NCI-H2029 treated with DMSO at 0.1 percent for 48 hours (cell line): ENCODE data around the gene HINT2.

ENCODE experiments used
- DNase-seq: peaks from one replicate; lab custom pipeline; 2025; lab: John Stamatoyannopoulos, UW

The HINT2 gene

DNA sequence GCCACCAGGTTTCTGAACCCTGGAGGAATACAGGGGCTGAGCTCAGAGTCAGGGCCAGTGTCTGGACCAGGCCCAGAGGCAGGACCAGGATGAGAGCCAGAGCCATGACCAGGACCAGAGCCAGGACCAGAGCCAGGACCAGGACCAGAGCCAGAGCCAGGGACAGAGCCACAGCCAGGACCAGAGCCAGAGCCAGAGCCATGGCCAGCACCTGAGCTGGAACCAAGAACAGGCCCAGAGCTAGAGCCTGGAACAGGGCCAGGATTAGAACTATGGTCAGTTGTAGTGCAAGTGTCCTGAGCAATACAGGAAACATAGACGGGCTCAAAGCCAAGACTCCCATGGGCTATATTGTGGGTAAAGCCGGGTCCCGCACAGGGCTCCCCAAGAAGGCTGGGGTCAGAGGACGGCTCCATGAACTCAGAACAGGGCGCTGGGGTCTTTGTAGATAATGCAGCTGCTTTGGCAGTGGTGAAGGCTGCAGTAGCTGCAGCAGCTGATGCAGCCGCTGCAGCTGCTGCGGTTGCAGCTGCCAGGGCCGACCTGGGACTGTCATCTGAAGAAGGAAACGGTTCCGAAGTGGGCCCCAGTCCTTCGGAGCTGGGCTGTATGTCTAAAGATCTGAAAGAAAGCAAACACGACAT lies 3.3 kb downstream of the HINT2 start:
- DNase-seq, result no peak

DNA sequence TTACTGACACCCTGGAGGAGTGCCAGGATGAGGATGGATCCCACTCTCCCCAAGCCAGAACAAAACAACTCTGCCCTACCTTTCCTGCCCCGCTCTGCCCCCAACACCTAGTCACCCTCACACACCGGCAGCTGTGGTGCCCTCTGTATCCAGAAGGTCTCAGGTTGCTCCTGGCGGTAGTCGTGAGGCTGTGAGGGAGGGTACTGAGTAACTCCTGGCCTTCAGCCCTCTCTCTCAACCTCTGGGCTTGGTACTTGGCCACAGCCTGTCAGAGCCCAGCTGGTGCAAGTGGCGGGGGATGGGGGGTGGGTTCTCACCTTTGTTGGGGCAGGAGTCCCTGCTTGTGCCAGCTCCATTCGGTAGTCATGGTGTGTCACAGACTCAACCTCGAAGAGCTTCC lies 4.7 kb downstream of the HINT2 start:
- no peak for DNase-seq

DNA sequence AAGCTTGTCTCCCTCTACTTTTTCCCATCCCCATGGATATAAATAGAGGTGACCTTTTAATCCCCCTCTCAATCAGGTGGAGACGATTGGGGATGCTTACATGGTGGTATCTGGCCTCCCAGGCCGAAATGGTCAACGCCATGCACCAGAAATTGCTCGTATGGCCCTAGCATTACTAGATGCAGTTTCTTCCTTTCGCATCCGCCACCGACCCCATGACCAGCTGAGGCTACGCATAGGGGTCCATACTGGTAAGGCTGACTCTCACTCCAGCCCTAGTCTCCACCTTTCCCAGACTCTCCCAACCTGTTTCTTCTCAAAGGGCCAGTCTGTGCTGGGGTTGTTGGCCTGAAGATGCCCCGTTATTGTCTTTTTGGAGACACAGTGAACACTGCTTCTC lies 6.4 kb downstream of the HINT2 start:
- DNase-seq, result no peak

DNA sequence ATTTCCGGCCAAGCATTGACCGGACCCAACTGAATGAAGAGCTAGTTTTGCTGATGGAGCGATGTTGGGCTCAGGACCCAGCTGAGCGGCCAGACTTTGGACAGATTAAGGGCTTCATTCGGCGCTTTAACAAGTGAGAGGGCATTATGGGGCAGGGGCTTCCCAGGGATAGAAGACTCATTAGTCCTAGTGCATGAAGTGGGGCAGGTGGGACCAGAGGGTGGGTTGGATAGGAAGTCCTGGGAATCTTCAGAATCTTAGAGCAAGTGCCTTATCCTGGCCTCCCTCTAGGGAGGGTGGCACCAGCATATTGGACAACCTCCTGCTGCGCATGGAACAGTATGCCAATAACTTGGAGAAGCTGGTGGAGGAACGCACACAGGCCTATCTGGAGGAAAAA lies 8.7 kb downstream of the HINT2 start:
- DNase-seq, result no peak

DNA sequence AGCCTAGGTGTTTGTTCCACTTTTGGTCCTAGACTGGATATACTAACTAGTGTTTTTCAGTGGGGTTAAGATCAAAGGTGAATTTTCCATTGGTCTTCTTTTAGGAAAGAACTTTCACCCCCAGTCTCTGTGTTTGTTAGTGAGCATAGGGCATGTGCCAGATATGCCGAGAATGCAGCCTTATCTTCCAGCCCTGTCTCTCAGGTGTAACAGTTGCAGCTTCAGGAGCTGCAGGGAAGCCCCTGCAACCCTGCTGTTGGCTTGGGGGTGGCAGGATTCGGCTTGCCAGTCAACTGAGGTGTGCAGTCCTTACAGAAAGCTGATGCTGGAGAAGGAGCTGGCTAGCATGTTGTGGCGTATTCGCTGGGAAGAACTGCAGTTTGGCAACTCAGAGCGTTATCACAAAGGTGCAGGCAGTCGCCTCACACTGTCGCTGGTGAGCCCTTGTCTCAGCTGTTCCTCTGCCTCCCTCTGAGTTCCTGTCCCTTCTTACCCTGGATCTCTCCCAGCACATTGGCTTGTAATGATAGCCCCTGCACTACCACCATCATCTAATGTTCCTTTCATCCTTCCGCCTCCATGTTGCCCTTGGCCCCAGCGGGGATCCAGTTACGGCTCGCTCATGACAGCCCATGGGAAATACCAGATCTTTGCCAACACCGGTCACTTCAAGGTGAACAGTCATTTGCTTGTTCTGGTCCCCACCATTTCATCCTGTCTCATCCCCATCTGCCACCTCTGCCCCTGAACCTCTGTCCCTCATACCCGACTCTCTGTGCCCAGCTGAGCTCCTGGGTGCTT lies 13.3 kb downstream of the HINT2 start:
- DNase-seq, result no peak

- DNase-seq, result no peak
Observed at GRCh38 chr9:35800530-35800929, 14.3 kb downstream of the HINT2 start.

DNA sequence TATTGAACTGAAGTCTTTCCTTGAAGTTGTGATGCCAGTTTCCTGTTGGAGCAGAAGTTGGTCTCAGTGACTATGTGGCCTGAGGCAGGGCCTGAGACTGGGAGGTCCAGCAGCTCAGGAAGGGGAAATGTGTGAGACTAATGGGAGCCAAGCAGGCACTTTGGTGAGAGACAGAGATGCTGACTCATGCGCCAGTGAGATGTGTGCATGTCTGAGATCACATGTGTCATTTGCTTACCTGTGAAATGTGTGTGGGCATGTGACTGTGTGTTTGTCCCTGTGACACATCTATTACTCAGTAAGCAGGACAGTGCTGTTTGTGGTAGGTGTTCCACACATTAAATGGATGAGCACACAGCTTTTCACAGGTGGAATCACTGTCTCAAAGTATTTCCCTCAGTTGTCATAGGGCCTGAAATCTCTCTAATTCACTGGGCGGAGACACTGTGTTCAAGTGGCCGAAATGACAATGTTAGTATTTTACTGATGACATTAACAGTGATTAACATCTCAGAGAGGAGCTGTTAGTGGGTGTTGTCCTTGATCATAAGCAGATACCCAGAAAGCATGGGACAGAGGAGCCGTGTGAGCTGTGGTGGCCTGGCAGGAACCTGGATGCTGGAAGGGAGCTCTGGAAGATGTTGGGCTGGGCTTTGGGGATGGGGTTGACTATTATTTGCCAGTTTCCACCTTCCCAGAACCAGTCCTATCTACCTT lies 16.0 kb downstream of the HINT2 start:
- no peak for DNase-seq

DNA sequence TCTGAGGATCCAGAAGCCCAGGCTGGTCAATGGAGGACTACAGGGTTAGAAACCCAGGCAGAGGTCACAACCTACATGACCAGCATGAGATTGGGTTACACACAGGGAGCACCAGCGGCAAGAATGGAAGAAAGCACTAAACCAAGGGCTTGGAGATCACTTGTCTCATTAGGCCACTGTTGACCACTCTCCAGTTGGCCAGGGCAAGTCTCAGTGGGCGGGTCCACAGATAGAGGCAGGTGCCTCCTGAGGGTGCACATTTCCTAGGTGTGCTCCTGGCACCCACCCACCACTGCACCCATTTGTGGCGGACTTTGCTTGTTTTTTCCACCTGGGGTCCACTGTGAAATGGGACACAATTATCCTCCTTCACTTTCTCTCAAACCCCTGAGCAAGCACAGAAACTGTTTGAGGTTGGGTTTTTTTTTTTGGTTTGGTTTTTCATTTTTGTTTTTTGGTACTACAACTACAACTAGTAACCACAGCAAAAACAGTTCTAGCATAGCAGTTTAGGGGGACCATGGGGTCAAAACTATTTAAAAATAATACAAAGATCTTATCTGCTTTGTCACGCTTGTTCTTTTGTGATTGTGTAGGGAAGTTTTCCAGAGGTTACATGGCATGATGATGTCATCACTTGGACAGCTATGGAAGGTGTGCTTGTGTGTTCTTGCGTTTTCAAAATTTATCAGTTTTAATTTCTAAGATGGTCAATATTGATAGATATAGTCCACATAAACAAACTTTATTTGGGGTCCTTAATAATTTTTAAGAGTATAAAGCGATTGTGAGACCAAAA lies 17.3 kb downstream of the HINT2 start:
- DNase-seq, result no peak

DNA sequence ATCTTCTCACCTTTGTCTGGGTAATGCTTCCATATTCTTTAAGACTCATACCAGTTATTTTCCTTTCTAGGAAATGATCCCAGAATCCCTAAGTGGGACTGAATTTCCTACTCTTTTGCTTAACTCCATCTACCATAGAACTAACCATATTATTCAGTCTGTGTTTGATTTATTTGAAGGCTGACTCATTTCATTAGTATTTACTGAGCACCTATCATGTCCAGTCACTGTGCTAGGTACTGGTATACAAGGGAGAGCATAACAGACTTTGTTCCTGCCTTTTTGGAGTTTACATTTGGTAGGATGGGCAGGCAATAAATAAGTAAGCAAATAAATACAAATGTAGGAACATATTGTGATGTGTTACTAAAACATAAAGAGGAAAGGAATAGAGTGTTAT lies 19.1 kb downstream of the HINT2 start:
- no peak for DNase-seq

DNA sequence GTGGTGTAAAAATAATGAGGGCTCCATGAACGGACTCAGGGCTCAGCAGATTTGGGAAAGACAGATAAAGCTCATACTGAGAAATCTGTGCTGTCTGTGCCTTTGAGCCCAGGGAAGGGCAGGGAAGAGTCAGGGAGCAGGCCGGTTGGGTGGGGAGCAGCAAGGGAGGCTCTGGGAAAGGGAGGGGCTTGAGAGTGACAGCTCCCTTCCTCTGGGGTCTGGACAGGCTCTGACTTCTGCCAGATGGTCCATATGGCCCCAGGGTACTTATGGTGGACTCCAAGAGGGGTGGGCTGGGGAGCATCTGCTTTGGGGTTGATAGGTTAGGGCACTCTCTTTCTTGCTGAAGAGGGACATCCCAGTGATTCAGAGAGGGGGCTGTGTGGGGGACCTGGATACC lies 21.4 kb downstream of the HINT2 start:
- DNase-seq, result no peak

- DNase-seq, result no peak
Observed at GRCh38 chr9:35792826-35793225, 22.0 kb downstream of the HINT2 start.

DNA sequence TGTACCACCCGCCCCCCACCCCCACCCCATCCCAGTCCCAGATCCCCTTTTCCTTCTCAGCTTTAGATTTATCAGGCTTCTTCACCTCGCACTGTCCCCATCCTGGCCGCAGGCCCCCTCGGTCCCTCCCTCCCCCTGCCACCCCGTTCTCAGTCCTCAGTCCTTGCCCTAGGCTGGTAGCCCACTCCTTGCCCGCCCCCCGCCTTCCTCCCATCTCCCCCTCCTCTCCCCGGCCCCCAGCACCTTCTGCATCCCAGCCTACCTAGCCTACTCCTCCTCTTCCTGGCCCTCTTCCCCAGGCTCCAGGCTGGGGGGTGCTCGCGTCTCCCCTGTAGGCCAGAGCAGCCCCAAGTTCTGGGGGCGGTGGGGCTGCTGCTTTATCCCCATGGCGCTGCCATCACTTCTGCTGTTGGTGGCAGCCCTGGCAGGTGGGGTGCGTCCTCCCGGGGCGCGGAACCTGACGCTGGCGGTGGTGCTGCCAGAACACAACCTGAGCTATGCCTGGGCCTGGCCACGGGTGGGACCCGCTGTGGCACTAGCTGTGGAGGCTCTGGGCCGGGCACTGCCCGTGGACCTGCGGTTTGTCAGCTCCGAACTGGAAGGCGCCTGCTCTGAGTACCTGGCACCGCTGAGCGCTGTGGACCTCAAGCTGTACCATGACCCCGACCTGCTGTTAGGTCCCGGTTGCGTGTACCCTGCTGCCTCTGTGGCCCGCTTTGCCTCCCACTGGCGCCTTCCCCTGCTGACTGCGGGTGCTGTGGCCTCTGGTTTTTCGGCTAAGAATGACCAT lies 22.6 kb downstream of the HINT2 start:
- no peak for DNase-seq

GRCh38 chr9:35791297-35791921 lies 23.4 kb downstream of the HINT2 start, which contains the start of gene NPR2:
Gene NPR2, plus strand, starts transcription at chr9:35791591. Its CDS starts 818 bp downstream, at chr9:35792409.
- DNase-seq, result no peak

- DNase-seq, result peak; percentile 81
Observed at GRCh38 chr9:35790385-35791296, 24.2 kb downstream of the HINT2 start.

DNA sequence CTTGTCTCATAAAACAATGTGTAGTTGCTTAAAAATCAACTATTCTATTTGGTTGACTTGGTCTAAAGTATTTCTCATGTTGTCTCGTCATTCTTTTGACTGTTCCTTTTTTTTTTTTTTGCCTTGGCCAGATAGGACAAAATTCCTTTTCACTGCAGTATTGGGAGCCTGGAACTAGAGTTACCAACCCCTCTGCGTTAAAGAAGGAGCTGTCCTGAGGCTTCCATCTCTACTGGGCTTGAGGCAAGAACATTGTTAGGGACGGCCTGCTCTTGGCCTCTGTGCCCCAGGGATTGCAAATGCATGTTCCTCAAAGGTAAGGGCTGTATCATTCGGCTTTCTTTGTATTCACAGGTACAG lies 24.8 kb downstream of the HINT2 start:
- DNase-seq, result no peak

DNA sequence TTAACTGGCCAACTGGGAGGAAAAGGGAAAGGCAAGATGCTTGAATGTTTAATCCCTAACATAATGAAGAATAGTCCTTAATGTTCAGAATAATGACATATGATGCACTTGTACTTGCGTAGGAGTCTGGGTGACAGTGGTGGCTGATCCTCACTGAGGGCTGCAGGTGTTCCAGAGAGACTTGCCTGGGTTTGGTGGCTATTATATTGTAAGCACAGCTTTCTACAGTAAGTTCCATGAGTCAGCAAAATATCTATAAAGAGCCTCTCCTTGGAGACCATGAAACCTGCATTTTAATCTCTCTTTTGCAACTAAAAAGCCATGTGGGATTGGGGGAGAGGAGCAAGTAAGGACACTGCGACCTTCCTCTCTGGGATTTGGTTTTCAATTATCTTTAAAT lies 25.3 kb downstream of the HINT2 start:
- DNase-seq, result no peak

DNA sequence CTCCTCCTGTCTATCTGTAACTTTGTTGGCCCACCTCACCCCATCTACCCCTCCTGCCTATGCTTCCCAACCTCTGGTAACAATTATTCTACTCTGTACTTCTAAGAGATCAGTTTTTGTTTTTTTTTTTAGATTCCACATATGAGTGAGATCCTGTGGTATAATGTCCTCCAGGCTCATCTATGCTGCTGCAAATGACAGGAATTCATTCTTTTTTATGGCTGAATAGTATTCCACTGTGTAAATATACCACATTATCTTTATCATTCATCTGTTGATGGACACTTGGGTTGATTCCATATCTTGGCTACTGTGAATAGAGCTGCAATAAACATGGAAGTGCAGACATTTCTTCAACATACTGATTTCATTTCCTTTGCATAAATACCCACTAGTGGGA lies 31.4 kb downstream of the HINT2 start:
- no peak for DNase-seq

GRCh38 chr9:35781066-35781465 lies 33.8 kb downstream of the HINT2 start:
- no peak for DNase-seq

- no peak for DNase-seq
Observed at GRCh38 chr9:35778496-35778895, 36.3 kb downstream of the HINT2 start.

DNA sequence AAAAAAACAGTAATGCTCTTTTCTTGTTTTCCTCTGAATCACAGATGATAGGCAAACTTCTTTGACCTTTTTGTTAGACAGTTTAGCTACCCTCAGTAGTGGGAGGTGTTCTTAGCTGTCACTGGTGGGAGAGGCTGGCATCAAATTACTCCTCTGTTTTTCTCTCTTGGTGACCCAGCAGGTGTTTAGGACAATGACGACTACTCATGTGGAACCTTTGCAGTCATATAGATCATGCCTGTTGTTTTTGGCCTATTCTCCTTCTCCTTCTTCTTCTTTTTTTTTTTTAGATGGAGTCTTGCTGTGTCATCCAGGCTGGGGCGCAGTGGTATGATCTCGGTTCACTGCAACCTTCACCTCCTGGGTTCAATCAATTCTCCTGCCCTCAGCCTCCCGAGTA lies 38.8 kb downstream of the HINT2 start:
- DNase-seq, result peak; percentile 96
